Activated CD4-positive, alpha-beta T cell treated with anti-CD3 and anti-CD28 coated beads, Interleukin-2, amount 10 ng/mL, durations not matched to agents 24 days and 14 days (primary cell): ENCODE measurements around the gene PPIL3. TPM values are rescaled to one million over a fixed set of nuclear protein-coding genes. Genes with fewer than 3 reads are reported as not detected.
"Not testable (repeated sequence)": the region's sequence is repeated elsewhere in the genome, so short reads cannot be mapped to it uniquely, and the experiment has no call there.

Source experiments
- DNase-seq: peaks from one replicate; pipeline ENCODE4 v3.0.0; 2022
- H3K27ac Mint-ChIP-seq: one replicate; pipeline ENCODE4 v1.8.0; 2022; ENCODE audit warnings: mild to moderate bottlenecking, mixed read lengths
- H3K27me3 Mint-ChIP-seq: one replicate; pipeline ENCODE4 v1.8.0; 2022; ENCODE audit warnings: mixed read lengths
- H3K36me3 Mint-ChIP-seq: one replicate; pipeline ENCODE4 v1.8.0; 2022; ENCODE audit warnings: low read depth, mild to moderate bottlenecking, mixed read lengths
- H3K4me1 Mint-ChIP-seq: one replicate; pipeline ENCODE4 v1.8.0; 2021; ENCODE audit warnings: mixed read lengths
- H3K4me3 Mint-ChIP-seq: one replicate; pipeline ENCODE4 v1.8.0; 2022; ENCODE audit warnings: mild to moderate bottlenecking, moderate library complexity, mixed read lengths
- H3K9me3 Mint-ChIP-seq: one replicate; pipeline ENCODE4 v1.8.0; 2021; ENCODE audit warnings: mixed read lengths
- intact Hi-C: fragments of 100-400 bp; cut with micrococcal nuclease; formaldehyde crosslinking; loops from one replicate; pipeline ENCODE4 v1.15.1; 2023
- total RNA-seq: library from RNA; stranded (reverse); gene quantifications from 2 replicates; pipeline ENCODE4 v1.2.3, GENCODE V29; 2022

Gene PPIL3
- total RNA-seq = 52.6 and 52.8 TPM in 2 replicates

- Mint-ChIP-seq H3K4me3 (peak within 1 kb of the TSS; percentile 92), H3K36me3 (peaks cover 27% of the 10 kb centered on the region), H3K9me3 (no peaks in the 10 kb centered on the region), H3K4me1 (peaks cover 46% of the 10 kb centered on the region), H3K27ac (peak within 1 kb of the TSS; percentile 99), H3K27me3 (no peaks in the 10 kb centered on the region)
- intact Hi-C loops = loop anchor here (1.0 to 5.0 kb wide), 9 partner anchors 25 to 473 kb away; partner anchors contain the start of genes CLK1 and HYCC2
- DNase-seq = peak; percentile 99
These were observed at the start of gene PPIL3, which contains the start of gene NIF3L1 for GRCh38 chr2:200888704-200889625. Gene PPIL3 (minus strand): TSS chr2:200889077. CDS start chr2:200887615, 1,462 bp downstream. Gene NIF3L1 (plus strand): TSS chr2:200889371. CDS start chr2:200891944, 2,573 bp downstream.

GRCh38 chr2:200930947-200931626 lies 42.2 kb upstream of the PPIL3 start:
- Mint-ChIP-seq H3K9me3 (no peaks in the 10 kb centered on the region), H3K36me3 (peaks cover 35% of the 10 kb centered on the region), H3K4me3 (no peak overlapping the region), H3K4me1 (peaks cover 2% of the 10 kb centered on the region), H3K27ac (no peak overlapping the region), H3K27me3 (no peaks in the 10 kb centered on the region)
- intact Hi-C loops = no loop called here
- no peak for DNase-seq

- peaks cover 2% of the 10 kb centered on the region for H3K4me1 Mint-ChIP-seq
These were observed 40.7 kb upstream of the PPIL3 start for GRCh38 chr2:200929334-200930249.

GRCh38 chr2:200922439-200922838 lies 33.6 kb upstream of the PPIL3 start:
- intact Hi-C loops = no loop called here
- Mint-ChIP-seq H3K27ac (peak overlapping the region; percentile 60), H3K36me3 (peaks cover 37% of the 10 kb centered on the region), H3K27me3 (no peaks in the 10 kb centered on the region), H3K9me3 (no peaks in the 10 kb centered on the region), H3K4me3 (no peak overlapping the region), H3K4me1 (peaks cover 11% of the 10 kb centered on the region)
- DNase-seq = no peak

More at GRCh38 chr2:200929334-200930249, 40.7 kb upstream of the PPIL3 start:
- H3K9me3 Mint-ChIP-seq = no peaks in the 10 kb centered on the region
- no peaks in the 10 kb centered on the region for H3K27me3 Mint-ChIP-seq
- no peak for DNase-seq
- no peak overlapping the region for H3K27ac Mint-ChIP-seq
- H3K36me3 Mint-ChIP-seq = peaks cover 33% of the 10 kb centered on the region
- H3K4me3 Mint-ChIP-seq = no peak overlapping the region
- intact Hi-C loops = no loop called here

- intact Hi-C loops = no loop called here
- Mint-ChIP-seq H3K9me3 (no peaks in the 10 kb centered on the region), H3K4me1 (no peaks in the 10 kb centered on the region), H3K27me3 (no peaks in the 10 kb centered on the region), H3K27ac (no peak overlapping the region), H3K4me3 (no peak overlapping the region), H3K36me3 (peaks cover 46% of the 10 kb centered on the region)
- no peak for DNase-seq
These were observed 24.8 kb upstream of the PPIL3 start for GRCh38 chr2:200913654-200914053.

- intact Hi-C loops = no loop called here
- Mint-ChIP-seq H3K36me3 (peaks cover 41% of the 10 kb centered on the region), H3K9me3 (no peaks in the 10 kb centered on the region), H3K4me1 (peaks cover 3% of the 10 kb centered on the region), H3K27ac (no peak overlapping the region), H3K27me3 (no peaks in the 10 kb centered on the region), H3K4me3 (no peak overlapping the region)
- DNase-seq = no peak
These were observed 21.1 kb upstream of the PPIL3 start for GRCh38 chr2:200909958-200910357.

- peaks cover 39% of the 10 kb centered on the region for H3K36me3 Mint-ChIP-seq
- H3K4me3 Mint-ChIP-seq = no peak overlapping the region
- peak; percentile 87 for DNase-seq
- peak overlapping the region; percentile 25 for H3K27ac Mint-ChIP-seq
- intact Hi-C loops = loop anchor here (1.0 kb wide), 2 partner anchors 164 to 272 kb away; no protein-coding TSS in a partner anchor
- H3K27me3 Mint-ChIP-seq = no peaks in the 10 kb centered on the region
- peaks cover 12% of the 10 kb centered on the region for H3K4me1 Mint-ChIP-seq
- H3K9me3 Mint-ChIP-seq = no peaks in the 10 kb centered on the region
These were observed 16.9 kb upstream of the PPIL3 start for GRCh38 chr2:200905618-200906296.

- intact Hi-C loops = loop anchor here (1.0 to 2.0 kb wide), 5 partner anchors 61 to 331 kb away; partner anchors contain the start of genes HYCC2 and ORC2
- peak; percentile 92 for DNase-seq
- no peak overlapping the region for H3K4me3 Mint-ChIP-seq
- H3K27ac Mint-ChIP-seq = peak overlapping the region; percentile 61
- H3K27me3 Mint-ChIP-seq = no peaks in the 10 kb centered on the region
- peaks cover 47% of the 10 kb centered on the region for H3K36me3 Mint-ChIP-seq
- H3K4me1 Mint-ChIP-seq = peaks cover 19% of the 10 kb centered on the region
- no peaks in the 10 kb centered on the region for H3K9me3 Mint-ChIP-seq
These were observed 12.7 kb upstream of the PPIL3 start for GRCh38 chr2:200901459-200902072.

- H3K9me3 Mint-ChIP-seq = no peaks in the 10 kb centered on the region
- intact Hi-C loops = no loop called here
- peaks cover 57% of the 10 kb centered on the region for H3K36me3 Mint-ChIP-seq
- H3K27ac Mint-ChIP-seq = no peak overlapping the region
- H3K27me3 Mint-ChIP-seq = no peaks in the 10 kb centered on the region
- DNase-seq = no peak
- peaks cover 16% of the 10 kb centered on the region for H3K4me1 Mint-ChIP-seq
- H3K4me3 Mint-ChIP-seq = no peak overlapping the region
These were observed 10.6 kb upstream of the PPIL3 start for GRCh38 chr2:200899482-200899881.

GRCh38 chr2:200881715-200882249 lies 7.1 kb downstream of the PPIL3 start:
- DNase-seq, H3K9me3 Mint-ChIP-seq: not testable (repeated sequence)

GRCh38 chr2:200878289-200878880 lies 10.5 kb downstream of the PPIL3 start:
- no peak for DNase-seq
- H3K36me3 Mint-ChIP-seq = peaks cover 52% of the 10 kb centered on the region
- no peaks in the 10 kb centered on the region for H3K9me3 Mint-ChIP-seq
- H3K4me3 Mint-ChIP-seq = no peak overlapping the region
- no peaks in the 10 kb centered on the region for H3K27me3 Mint-ChIP-seq
- intact Hi-C loops = no loop called here
- H3K4me1 Mint-ChIP-seq = peaks cover 7% of the 10 kb centered on the region
- H3K27ac Mint-ChIP-seq = no peak overlapping the region

More at GRCh38 chr2:200881715-200882249, 7.1 kb downstream of the PPIL3 start:
- Mint-ChIP-seq H3K36me3 (peaks cover 46% of the 10 kb centered on the region), H3K4me1 (peaks cover 15% of the 10 kb centered on the region)
- H3K27ac Mint-ChIP-seq, H3K27me3 Mint-ChIP-seq, intact Hi-C loops, H3K4me3 Mint-ChIP-seq: not testable (repeated sequence)

- intact Hi-C loops = no loop called here
- Mint-ChIP-seq H3K27me3 (no peaks in the 10 kb centered on the region), H3K36me3 (peaks cover 51% of the 10 kb centered on the region), H3K4me1 (peaks cover 7% of the 10 kb centered on the region), H3K9me3 (no peaks in the 10 kb centered on the region), H3K27ac (no peak overlapping the region), H3K4me3 (no peak overlapping the region)
- DNase-seq = no peak
These were observed 11.4 kb downstream of the PPIL3 start for GRCh38 chr2:200877443-200877842.
